Kidney tubule cell (primary cell): ENCODE measurements around the gene FHOD3.
"Not testable (repeated sequence)": the region's sequence is repeated elsewhere in the genome, so short reads cannot be mapped to it uniquely, and the experiment has no call there.

Source experiments
- DNase-seq: peaks from one replicate; pipeline ENCODE4 v3.0.0-alpha.2; 2018; ENCODE audit warnings: low spot score

FHOD3 gene

DNA sequence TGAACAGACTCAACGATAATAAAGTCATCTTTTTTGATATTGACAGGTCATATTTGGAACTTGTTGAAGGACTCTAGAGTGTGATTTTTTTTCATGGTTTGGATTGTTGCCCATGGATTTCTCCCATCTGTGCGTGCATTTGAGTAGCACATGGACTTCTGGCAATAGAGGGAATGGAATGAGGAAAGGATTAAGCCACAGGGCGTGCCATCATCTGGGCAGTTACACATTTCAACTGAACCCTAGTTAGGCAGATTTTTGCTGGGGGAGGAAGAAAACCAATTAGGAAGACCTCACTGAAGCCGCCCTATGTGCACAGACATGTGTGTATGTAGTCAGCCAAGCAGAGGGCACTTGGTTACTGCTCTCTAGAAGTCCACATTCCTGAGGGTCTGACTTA is 458.7 kb downstream of the FHOD3 start:
- DNase-seq = peak; percentile 51

- peak; percentile 61 for DNase-seq
Measured at GRCh38 chr18:36757081-36757480, 459.6 kb downstream of the FHOD3 start.

DNA sequence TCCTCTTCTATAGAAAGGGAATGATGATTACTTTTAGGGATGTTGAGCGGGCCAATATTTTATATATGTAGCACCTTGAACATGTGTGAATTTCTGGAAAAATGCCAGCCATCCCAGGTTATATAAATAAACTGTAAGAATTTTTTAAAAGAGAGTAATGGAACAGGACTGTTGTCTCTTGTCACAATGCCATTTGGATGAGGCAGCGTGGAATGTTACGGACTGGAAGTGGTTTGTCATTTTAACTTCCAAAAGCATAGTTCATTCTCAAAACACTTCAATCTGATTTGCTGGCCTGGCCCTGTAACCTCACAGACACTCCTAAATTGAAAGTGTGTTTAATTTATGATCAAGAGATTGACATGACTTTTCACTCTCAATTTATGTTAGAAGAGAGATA is 460.5 kb downstream of the FHOD3 start:
- no peak for DNase-seq

GRCh38 chr18:36758623-36759022 is 461.1 kb downstream of the FHOD3 start:
- DNase-seq = no peak

DNA sequence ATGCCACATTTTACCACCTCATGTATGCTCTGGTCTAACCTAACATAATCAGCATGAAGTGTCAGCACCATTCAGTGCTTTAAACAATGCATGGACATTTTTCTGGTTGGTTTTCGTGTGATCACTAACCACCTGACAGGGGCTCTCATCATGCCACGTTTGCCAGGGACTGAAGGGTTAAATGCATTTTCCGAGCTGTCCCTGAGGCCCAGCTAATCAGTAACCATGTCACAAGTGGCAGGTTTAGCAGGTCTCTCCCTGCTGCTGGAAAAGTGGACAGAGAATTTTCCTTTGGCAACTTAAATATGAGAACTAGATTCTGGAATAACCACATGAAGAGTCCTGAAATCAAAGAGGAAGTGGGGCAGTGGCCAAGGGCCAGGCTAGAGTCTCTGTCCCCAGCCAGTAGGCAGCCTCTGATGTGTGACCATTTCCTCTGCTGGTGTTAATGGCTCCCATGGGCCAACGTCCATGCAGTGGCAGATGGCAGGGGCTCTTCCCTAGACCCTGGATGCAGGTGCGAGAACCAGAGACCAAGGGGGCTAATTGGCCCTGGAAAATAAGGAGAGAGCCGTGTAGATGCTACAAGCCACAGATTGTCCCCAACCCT is 461.8 kb downstream of the FHOD3 start:
- DNase-seq = peak; percentile 18

DNA sequence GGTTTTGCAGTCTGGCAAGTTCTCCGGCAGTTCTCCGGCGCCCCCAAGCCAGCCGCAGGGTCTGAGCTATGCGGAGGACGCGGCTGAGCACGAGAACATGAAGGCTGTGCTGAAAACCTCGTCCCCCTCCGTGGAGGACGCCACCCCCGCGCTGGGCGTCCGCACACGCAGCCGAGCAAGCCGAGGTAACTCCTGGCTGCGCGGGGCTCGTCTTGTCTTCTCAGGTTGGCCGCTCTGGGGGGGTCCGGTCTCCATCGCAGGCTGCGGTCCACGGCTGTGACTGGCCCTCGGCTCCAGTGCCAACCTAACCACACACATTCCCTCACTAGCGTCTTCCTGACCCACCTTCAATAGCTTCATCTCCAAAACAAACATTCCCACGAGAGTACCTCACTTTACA is 463.1 kb downstream of the FHOD3 start:
- DNase-seq = no peak

DNA sequence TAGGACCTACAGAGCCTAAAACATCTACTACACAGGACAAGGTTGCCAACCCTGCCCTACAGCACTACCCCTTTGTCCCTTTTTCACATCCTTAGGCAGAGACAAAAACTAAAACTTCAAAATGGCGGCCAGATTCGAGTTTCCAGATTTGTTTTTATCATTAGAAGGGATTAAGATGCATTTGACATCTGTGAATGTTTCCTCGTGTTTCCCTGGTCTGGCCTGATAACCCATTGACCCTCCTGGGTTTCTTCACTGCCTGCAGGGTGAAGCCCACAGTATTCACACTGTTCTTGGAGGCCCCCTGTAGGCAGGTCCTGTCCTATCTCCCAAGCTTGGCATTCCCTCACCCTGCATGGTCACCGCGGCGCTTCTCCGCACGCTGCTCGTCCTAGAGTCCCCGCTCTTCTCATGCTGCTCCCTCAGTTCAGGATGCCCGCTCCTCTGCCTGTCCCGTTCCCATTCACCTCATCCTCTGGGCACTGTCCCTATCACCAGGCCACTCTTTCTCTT is 463.7 kb downstream of the FHOD3 start:
- no peak for DNase-seq

DNA sequence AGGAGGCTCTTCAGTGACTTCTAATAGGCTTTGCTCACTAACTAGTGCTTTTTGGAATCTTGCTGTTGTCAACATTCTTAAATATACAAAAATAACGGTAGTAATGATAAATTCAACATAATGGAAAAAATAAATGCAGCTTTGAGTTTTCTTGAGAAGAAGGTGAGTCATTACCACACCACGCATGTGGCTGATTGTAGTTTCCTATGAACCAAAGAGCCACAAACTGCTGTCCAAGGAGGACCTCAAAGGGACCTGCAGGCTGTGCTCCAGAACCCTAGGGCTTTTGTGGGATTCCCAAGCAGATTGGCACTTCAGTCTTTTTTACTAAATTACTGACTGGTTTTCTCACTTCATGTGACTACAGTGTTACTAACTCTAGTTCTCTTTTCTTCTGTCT is 464.6 kb downstream of the FHOD3 start:
- no peak for DNase-seq

DNA sequence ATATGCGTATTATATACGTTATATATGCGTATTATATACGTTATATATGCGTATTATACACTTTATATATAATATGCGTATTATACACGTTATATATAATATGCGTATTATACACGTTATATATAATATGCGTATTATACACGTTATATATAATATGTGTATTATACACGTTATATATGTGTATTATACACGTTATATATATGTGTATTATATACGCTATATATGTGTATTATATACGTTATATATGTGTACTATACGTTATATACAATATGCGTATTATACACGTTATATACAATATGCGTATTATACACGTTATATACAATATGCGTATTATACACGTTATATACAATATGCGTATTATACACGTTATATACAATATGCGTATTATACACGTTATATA is 465.5 kb downstream of the FHOD3 start:
- DNase-seq = not testable (repeated sequence)

DNA sequence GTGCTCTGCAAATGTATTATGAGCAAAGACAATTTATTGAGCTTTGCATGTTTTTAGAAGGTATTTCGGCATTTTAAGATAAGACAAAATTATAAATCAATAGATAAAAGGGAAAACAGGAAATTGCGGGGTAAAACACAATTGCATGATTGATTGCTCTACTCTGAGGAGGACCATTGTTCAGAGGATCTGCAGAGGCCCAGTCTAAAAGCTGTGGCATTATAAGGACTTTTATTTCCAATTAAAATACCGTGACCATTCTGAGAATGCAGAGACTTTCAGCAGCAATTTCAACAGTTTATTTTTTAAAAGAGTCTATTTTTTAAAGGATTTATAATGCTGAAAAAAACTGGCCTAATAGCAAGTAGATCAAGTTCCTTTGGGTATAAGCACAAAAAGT is 469.3 kb downstream of the FHOD3 start:
- DNase-seq = no peak

DNA sequence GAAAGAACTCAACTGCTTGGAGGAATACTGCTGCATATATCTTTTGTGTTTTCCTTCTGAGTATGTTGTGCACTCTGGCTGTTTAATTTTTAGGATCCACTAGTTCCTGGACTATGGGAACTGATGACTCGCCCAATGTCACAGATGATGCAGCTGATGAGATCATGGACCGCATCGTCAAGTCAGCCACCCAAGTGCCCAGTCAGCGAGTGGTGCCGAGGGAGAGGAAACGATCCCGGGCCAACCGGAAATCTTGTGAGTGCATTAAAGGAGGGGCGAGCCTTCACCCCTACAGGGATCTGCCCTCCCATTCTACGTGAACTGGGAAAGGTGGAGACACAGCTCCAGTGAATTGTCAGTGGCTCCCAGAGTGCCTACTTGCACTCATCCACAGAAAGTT is 471.7 kb downstream of the FHOD3 start:
- peak; percentile 55 for DNase-seq

DNA sequence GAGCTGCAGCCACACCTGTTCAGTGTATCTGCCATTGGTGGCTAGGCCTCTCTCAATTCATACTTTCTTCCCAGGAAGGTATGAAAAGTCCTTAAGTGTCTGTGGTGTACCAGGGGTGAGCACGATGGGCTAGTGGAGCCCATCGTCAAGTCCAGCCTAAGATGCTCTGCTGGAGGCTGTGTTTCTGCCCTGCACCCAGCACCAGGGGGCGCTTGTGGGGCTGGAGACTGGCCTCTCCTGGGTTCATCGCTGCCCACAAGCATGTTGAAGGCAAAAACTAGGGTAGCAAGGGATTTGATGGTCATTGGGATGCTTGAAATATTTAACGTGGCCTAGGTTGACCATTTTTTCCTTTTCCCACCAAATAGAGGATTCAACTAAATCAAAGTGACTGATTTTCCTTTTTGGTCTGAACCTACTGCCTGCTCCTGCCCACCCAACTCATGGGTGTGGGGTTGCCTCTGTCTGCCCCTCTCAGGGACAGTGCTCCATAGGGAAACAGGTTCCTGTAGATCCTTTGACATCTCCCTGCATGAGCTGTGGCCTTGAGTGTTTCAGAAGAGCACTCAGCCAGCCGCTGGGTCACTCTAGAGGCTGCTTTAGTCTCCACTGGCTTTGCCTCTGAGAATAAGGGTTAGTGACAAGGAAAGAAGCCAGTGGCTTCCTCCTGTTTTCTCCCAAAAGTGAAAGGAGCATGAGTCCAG is 472.2 kb downstream of the FHOD3 start:
- no peak for DNase-seq

- no peak for DNase-seq
Measured at GRCh38 chr18:36770315-36770946, 472.9 kb downstream of the FHOD3 start.

DNA sequence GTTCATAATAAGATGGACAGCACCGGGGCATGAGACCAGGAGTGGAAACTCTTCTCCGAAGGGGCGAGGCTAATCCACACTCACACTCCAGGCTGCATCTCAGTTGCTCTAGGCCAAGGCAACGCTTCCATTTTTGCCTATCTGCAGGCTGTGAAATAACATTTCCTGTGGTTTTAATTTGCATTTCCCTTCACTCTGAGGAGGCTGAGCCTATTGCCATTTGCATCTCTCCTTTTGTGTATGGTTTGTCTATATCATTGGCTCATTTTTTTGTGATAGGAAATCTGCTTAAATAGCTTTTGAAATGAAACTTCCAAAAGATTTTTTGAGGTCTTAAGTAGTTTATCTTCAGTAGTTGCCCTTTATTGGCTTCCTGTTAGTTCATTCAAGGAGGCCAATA is 473.7 kb downstream of the FHOD3 start:
- no peak for DNase-seq

DNA sequence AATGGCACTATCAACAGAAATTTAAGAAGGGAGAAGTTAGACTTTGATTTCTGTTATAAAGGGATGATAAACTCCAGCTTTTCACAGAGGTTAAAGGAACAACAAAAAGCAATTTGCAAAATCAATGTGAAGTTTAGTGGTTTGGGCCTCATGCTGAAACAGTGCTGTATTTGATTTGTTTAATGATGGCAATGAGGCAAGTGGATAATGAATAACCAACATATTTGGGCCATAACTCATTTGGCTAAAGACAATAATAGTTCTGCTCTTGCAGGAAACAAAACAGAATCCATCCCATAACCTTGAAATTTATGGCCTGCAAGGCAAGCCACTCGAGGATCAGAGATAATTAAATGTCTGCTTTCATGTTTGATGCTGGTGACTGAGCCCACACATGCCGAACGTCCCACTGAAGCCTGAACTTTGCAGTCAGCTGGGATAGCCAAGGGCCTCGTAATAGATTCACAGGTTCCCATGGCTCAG is 474.8 kb downstream of the FHOD3 start:
- DNase-seq = peak; percentile 58

- no peak for DNase-seq
Measured at GRCh38 chr18:36775396-36775795, 477.9 kb downstream of the FHOD3 start.

DNA sequence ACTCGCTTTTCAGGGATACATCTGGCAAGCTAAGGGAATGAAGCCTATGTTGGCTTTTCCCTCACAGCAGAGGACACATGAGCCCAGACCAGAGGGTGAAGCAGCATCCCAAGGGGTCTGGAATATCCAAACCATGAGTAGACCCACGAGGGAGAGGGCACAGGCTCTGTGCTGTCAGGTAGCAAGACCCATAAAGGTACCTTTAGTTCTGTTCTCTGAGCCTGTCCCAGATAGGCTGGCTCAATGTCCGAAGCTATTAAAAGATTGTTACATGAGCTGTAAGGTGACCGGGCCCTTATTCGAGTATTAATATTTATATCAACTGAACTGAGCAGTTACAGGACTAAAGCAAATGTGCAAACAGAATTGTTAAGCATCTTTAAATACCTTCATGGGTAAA is 479.1 kb downstream of the FHOD3 start:
- DNase-seq = no peak

DNA sequence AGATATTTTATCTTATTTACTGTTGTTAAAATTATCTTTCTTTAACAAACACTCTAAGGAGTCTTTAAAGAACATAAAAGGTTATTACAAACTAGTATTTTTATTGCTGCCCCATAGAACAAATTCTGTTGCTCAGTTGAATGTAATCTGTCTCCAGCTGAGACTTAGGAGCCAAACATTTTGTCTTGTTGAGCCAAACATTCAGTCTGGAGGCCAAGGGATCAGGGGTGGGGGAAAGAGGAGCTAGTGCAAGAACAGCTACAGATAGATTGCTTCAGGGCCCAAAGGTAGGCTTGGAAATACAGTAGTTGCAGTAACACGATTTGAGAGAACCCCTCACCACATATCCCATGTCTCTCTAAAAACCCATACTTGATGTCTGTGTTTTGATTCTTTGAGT is 480.1 kb downstream of the FHOD3 start:
- no peak for DNase-seq

- DNase-seq = no peak
Measured at GRCh38 chr18:36780748-36781147, 483.2 kb downstream of the FHOD3 start.

- no peak for DNase-seq
Measured at GRCh38 chr18:36782710-36783109, 485.2 kb downstream of the FHOD3 start.

GRCh38 chr18:36783792-36784191 is 486.3 kb downstream of the FHOD3 start:
- no peak for DNase-seq

DNA sequence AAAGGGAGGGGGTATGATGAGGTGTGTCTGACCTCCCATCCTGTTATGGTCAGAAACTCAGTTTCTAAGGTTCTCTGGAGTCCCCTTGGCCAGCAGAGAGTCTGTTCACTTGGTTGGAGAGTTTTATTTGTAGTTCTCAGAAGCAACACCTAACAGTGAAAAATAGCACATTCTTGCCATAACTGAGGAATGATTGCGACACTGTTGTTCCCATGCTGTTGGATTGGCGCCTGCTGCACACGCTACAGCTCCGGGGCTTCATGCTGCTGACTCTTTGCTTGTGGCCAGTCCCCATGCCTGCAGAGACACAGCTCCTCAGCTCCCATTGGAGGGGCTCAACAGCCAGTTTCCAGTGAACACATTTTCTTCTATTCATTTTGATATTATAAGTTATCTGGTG is 489.2 kb downstream of the FHOD3 start:
- peak; percentile 60 for DNase-seq

GRCh38 chr18:36792634-36793283 is 495.2 kb downstream of the FHOD3 start:
- no peak for DNase-seq
